Nephron progenitor cell (in vitro differentiated cells): Measurements from ENCODE around the gene EXTL1.
A peak's percentile ranks its signal among the peaks of the same experiment; 100 is the strongest.

Source experiments
- DNase-seq: peaks from one replicate; pipeline ENCODE4 v3.0.0; 2021
- H3K27ac Mint-ChIP-seq: 2 replicates; pipeline ENCODE4 v1.8.0; 2021; ENCODE audit warnings: mild to moderate bottlenecking, moderate library complexity, mixed read lengths
- H3K27me3 Mint-ChIP-seq: 2 replicates; pipeline ENCODE4 v1.8.0; 2021; ENCODE audit warnings: mild to moderate bottlenecking, low read depth, mixed read lengths; ENCODE audit not compliant: poor library complexity
- H3K36me3 Mint-ChIP-seq: 2 replicates; pipeline ENCODE4 v1.8.0; 2021; ENCODE audit warnings: low read depth, mixed read lengths
- H3K4me1 Mint-ChIP-seq: 2 replicates; pipeline ENCODE4 v1.8.0; 2021; ENCODE audit warnings: mixed read lengths
- H3K4me3 Mint-ChIP-seq: 2 replicates; pipeline ENCODE4 v1.8.0; 2021; ENCODE audit warnings: mild to moderate bottlenecking, moderate library complexity, mixed read lengths
- H3K9me3 Mint-ChIP-seq: 2 replicates; pipeline ENCODE4 v1.8.0; 2021; ENCODE audit warnings: mild to moderate bottlenecking, moderate library complexity, mixed read lengths
- CTCF ChIP-seq: fragments of 200-600 bp; sonication (generic); IDR thresholded peaks from 2 replicates; pipeline ENCODE4 v1.5.0; 2021; ENCODE audit warnings: antibody characterized with exemption

Gene EXTL1

GRCh38 chr1:26019641-26020315 is 1.8 kb upstream of the EXTL1 start:
- Mint-ChIP-seq H3K4me1 (peaks cover 70% of the 10 kb centered on the region), H3K27me3 (peaks cover 7% of the 10 kb centered on the region), H3K36me3 (no peaks in the 10 kb centered on the region), H3K4me3 (peak overlapping the region; percentile 12), H3K9me3 (no peaks in the 10 kb centered on the region), H3K27ac (no peak overlapping the region)
- TF ChIP-seq CTCF, result no peak
- DNase-seq, result no peak

- no peaks in the 10 kb centered on the region for H3K9me3 Mint-ChIP-seq
- no peaks in the 10 kb centered on the region for H3K36me3 Mint-ChIP-seq
- no peak for TF ChIP-seq CTCF
- H3K27me3 Mint-ChIP-seq, result peaks cover 7% of the 10 kb centered on the region
- DNase-seq, result no peak
- no peak overlapping the region for H3K4me3 Mint-ChIP-seq
- peaks cover 70% of the 10 kb centered on the region for H3K4me1 Mint-ChIP-seq
- H3K27ac Mint-ChIP-seq, result no peak overlapping the region
Measured at GRCh38 chr1:26020330-26020768, 1.2 kb upstream of the EXTL1 start.

DNA sequence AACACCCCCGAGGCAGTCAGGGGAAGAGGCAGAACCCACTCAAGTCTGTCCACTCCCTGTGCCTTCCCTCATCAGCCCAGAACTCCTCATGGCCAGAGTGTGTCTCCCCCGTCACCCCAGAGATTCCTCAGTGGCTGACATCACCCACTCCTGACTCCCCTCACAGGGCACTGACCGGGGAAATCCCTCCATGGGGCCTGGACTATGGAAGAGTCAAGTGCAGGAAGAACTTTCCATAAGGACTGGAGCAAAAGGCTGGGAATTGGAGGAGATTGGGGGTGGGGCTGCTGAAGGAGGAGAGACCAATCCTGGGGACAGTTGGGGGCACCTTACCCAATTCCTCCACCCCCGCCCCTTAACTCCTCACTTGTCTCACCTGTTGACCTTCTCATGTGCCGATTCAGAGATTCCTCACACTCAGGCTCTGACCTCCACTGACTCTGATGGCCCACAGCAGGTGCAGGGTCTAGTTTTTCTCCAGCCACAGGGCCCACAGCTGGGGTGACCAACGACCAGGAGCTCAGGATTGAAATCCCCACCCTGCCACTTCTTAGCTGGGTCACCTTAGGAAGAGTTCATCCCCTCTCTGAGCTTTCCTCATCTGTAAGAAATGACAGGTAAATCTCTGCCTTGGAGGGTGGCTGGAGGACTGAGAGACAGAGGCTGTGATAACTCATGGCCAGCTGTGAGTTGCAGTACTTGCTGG is 481 bp upstream of the EXTL1 start:
- Mint-ChIP-seq H3K4me1 (peaks cover 70% of the 10 kb centered on the region), H3K9me3 (no peaks in the 10 kb centered on the region)

GRCh38 chr1:26022404-26022779 is 817 bp downstream of the EXTL1 start:
- Mint-ChIP-seq H3K9me3 (no peaks in the 10 kb centered on the region), H3K36me3 (no peaks in the 10 kb centered on the region), H3K27ac (no peak overlapping the region), H3K27me3 (peaks cover 7% of the 10 kb centered on the region), H3K4me3 (no peak overlapping the region), H3K4me1 (peaks cover 65% of the 10 kb centered on the region)
- DNase-seq, result no peak
- no peak for TF ChIP-seq CTCF

More for the DNA sequence above, 481 bp upstream of the EXTL1 start:
- Mint-ChIP-seq H3K4me3 (peak overlapping the region; percentile 83), H3K36me3 (no peaks in the 10 kb centered on the region), H3K27ac (no peak overlapping the region), H3K27me3 (peaks cover 7% of the 10 kb centered on the region)
- no peak for DNase-seq
- TF ChIP-seq CTCF, result no peak

- Mint-ChIP-seq H3K27me3 (peaks cover 7% of the 10 kb centered on the region), H3K27ac (no peak overlapping the region), H3K9me3 (no peaks in the 10 kb centered on the region), H3K36me3 (no peaks in the 10 kb centered on the region), H3K4me3 (no peak overlapping the region), H3K4me1 (peaks cover 68% of the 10 kb centered on the region)
- TF ChIP-seq CTCF, result no peak
- DNase-seq, result no peak
Measured at GRCh38 chr1:26023009-26023408, 1.4 kb downstream of the EXTL1 start.

DNA sequence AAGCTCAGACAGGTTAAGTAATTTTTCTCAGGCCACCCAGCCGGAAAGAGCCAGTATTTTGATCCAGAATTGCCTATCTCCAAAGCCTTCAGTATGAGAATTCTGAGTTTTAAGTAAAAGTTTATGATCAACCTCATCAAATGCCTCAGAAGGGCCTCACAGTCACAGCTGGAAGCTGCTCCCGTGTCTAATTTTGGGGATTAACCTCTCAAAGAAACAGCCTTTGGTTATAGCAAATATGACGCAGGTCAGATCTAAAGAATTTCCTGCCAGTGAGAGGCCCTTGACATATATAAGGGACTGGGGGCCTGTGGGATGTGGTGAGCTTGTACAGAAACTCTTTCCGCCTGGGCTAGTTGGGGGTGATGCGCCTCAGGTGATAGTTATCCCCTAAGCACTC is 2.3 kb downstream of the EXTL1 start:
- no peak for DNase-seq
- Mint-ChIP-seq H3K27ac (no peak overlapping the region), H3K36me3 (no peaks in the 10 kb centered on the region), H3K4me3 (no peak overlapping the region), H3K27me3 (peaks cover 3% of the 10 kb centered on the region), H3K9me3 (no peaks in the 10 kb centered on the region), H3K4me1 (peaks cover 62% of the 10 kb centered on the region)
- TF ChIP-seq CTCF, result no peak
